AG10803 (cell line): ENCODE measurements around the gene MAB21L3.
A peak's percentile ranks its signal among the peaks of the same experiment; 100 is the strongest.

ENCODE experiments used
- DNase-seq: peaks from one replicate; pipeline ENCODE4 v3.0.0; 2010; ENCODE audit warnings: low read depth
- H3K4me3 ChIP-seq: 2 replicates; pipeline ENCODE4 v1.5.1; 2011; ENCODE audit warnings: mild to moderate bottlenecking, low read length, control low read depth
- CTCF ChIP-seq: conservative IDR thresholded peaks from 2 replicates; pipeline ENCODE4 v1.5.1; 2011; ENCODE audit warnings: mild to moderate bottlenecking, low read length, control low read depth, inconsistent platforms

Gene MAB21L3

GRCh38 chr1:116106646-116107045, 4.6 kb upstream of the MAB21L3 start:
- DNase-seq = no peak
- TF ChIP-seq CTCF = no peak
- no peak overlapping the region for H3K4me3 ChIP-seq

GRCh38 chr1:116107371-116107770, 3.8 kb upstream of the MAB21L3 start:
- peak; percentile 15 for DNase-seq
- TF ChIP-seq CTCF = no peak
- no peak overlapping the region for H3K4me3 ChIP-seq

- TF ChIP-seq CTCF = no peak
- no peak for DNase-seq
- H3K4me3 ChIP-seq = no peak overlapping the region
These were observed 374 bp downstream of the MAB21L3 start for GRCh38 chr1:116111524-116112021.

GRCh38 chr1:116112388-116113140, 1.4 kb downstream of the MAB21L3 start:
- no peak overlapping the region for H3K4me3 ChIP-seq
- no peak for DNase-seq
- TF ChIP-seq CTCF = no peak

GRCh38 chr1:116113615-116114014, 2.4 kb downstream of the MAB21L3 start:
- DNase-seq = no peak
- no peak for TF ChIP-seq CTCF
- H3K4me3 ChIP-seq = no peak overlapping the region

GRCh38 chr1:116115476-116116439, 4.6 kb downstream of the MAB21L3 start:
- no peak overlapping the region for H3K4me3 ChIP-seq
- no peak for TF ChIP-seq CTCF

More at GRCh38 chr1:116115476-116116439, 4.6 kb downstream of the MAB21L3 start:
- DNase-seq = peak; percentile 91
